ENCODE results near the gene PODN.

The PODN gene

DNA sequence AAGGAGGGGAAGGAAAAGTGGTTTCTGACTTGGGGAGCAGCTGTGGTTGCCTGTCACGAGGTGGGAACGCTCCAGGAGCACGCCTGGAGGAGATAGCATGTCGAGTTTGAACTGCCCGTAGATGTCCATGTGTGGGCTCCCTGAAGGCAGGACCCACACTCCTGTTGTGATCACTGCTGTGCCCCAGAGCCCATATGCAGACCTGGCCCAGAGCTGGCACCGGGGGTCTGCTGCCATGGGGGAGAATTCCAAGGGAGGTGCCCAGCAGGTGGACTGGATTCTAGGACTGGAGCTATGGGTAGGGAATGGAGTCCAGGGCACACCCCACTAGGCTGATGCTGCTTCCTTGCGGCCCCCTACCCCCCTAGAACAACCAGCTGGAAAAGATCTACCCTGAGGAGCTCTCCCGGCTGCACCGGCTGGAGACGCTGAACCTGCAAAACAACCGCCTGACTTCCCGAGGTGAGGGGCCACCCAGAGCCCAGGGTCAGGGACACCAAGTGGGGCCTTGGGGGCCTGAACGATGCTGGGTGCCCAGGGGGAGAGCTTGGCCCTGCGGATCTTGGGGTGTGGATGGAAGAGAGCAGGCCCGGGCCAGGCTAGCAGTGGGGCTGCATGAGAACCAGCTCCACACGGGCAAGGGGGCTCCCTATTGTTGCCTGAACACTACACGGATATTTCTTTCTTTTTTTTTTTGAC, 9.3 kb downstream of the PODN start:
- DNase-seq (ENCODE audit: low spot score), result no peak

DNA sequence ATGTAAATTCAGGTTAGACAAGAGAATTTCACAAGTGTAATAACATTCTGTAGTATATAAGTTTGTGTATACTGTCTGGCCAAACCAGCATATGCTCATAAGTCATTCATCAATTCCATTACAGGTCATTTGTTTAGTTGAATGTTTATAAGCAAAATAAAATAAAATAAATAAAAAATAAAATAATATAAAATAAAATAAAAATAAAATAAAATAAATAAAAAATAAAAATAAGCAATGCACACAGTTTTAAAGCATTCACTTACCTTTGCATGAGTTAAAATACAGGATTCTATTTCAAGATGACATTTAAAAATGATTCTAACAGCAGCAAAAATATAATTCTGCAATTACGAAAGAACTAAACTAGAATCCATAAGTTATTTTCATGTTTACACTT, 9.9 kb downstream of the PODN start:
- Histone ChIP-seq H3K4me1 (ENCODE audit: insufficient read depth, poor library complexity, severe bottlenecking) (no peaks in the 10 kb centered on the region), H3K4me3 (ENCODE audit: severe bottlenecking) (no peak overlapping the region), H3K27ac (ENCODE audit: poor library complexity, severe bottlenecking) (no peak overlapping the region), H3K36me3 (ENCODE audit: low read depth) (no peaks in the 10 kb centered on the region), H3K9me3 (ENCODE audit: severe bottlenecking) (no peaks in the 10 kb centered on the region), H3K27me3 (ENCODE audit: insufficient read depth, poor library complexity, severe bottlenecking) (no peaks in the 10 kb centered on the region)
- DNase-seq (ENCODE audit: low spot score) (no peak), ATAC-seq (ENCODE audit: low read depth) (no peak)
- TF ChIP-seq, protein P1, sequence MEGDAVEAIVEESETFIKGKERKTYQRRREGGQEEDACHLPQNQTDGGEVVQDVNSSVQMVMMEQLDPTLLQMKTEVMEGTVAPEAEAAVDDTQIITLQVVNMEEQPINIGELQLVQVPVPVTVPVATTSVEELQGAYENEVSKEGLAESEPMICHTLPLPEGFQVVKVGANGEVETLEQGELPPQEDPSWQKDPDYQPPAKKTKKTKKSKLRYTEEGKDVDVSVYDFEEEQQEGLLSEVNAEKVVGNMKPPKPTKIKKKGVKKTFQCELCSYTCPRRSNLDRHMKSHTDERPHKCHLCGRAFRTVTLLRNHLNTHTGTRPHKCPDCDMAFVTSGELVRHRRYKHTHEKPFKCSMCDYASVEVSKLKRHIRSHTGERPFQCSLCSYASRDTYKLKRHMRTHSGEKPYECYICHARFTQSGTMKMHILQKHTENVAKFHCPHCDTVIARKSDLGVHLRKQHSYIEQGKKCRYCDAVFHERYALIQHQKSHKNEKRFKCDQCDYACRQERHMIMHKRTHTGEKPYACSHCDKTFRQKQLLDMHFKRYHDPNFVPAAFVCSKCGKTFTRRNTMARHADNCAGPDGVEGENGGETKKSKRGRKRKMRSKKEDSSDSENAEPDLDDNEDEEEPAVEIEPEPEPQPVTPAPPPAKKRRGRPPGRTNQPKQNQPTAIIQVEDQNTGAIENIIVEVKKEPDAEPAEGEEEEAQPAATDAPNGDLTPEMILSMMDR (IDR thresholded peaks at IDR 0.05; ENCODE audit: poor library complexity, severe bottlenecking), result no peak

More for the DNA sequence above, 9.3 kb downstream of the PODN start:
- TF ChIP-seq, protein P1 (IDR thresholded peaks at IDR 0.05; ENCODE audit: poor library complexity, severe bottlenecking), result no peak
- no peak for ATAC-seq (ENCODE audit: low read depth)
- Histone ChIP-seq H3K36me3 (ENCODE audit: low read depth) (no peaks in the 10 kb centered on the region), H3K27ac (ENCODE audit: poor library complexity, severe bottlenecking) (no peak overlapping the region), H3K9me3 (ENCODE audit: severe bottlenecking) (no peaks in the 10 kb centered on the region), H3K4me1 (ENCODE audit: insufficient read depth, poor library complexity, severe bottlenecking) (no peaks in the 10 kb centered on the region), H3K27me3 (ENCODE audit: insufficient read depth, poor library complexity, severe bottlenecking) (no peaks in the 10 kb centered on the region), H3K4me3 (ENCODE audit: severe bottlenecking) (no peak overlapping the region)

DNA sequence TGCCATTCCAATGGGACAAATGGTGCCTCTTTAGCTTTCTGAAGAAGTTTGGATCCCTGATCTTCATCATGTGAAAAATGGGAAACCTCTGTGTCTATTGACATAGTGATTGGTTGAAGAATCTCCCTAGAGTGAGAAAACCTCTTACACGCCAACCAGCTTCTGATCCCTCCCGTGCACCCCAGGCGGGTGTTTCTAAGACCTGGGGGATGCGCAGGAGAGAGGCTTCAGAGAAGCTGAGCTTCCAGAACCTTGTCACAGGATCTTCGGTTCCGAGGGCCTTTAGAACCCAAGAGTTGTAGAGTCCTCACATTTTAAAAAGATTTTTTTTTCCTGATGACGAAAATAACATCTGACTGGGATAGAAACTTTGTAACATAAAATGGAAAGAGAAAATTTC, 11.3 kb downstream of the PODN start:
- Histone ChIP-seq H3K4me3 (ENCODE audit: severe bottlenecking) (no peak overlapping the region), H3K4me1 (ENCODE audit: insufficient read depth, poor library complexity, severe bottlenecking) (no peaks in the 10 kb centered on the region), H3K27me3 (ENCODE audit: insufficient read depth, poor library complexity, severe bottlenecking) (no peaks in the 10 kb centered on the region), H3K9me3 (ENCODE audit: severe bottlenecking) (no peaks in the 10 kb centered on the region), H3K27ac (ENCODE audit: poor library complexity, severe bottlenecking) (no peak overlapping the region), H3K36me3 (ENCODE audit: low read depth) (no peaks in the 10 kb centered on the region)
- DNase-seq (ENCODE audit: low spot score) (no peak), ATAC-seq (ENCODE audit: low read depth) (no peak)
- TF ChIP-seq, protein P1 (IDR thresholded peaks at IDR 0.05; ENCODE audit: poor library complexity, severe bottlenecking), result no peak

DNA sequence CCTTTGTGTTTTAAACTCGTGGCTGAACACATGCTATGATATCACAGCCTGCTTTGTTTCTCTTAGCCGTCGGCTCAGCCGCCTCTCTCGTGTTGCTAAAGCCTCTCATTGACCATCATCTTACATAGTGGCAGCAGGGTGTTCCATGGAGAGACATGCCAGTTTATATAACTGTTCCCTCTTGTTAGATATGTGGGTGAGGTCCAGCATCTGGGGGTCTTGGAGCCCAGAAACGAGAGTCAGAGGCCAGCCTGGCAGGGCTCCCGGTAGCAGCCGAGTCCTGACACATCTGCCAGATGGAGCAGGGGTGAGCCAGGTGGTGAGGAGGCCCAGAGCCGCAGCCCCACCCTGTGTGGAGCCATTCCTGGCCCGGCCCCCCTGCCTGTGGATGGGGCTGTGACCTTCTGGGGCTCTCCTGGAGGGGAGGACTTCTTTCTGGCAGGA, 11.9 kb downstream of the PODN start:
- no peak for DNase-seq (ENCODE audit: low spot score)
- TF ChIP-seq, protein P1 (IDR thresholded peaks at IDR 0.05; ENCODE audit: poor library complexity, severe bottlenecking), result no peak
- H3K27me3 ChIP-seq (ENCODE audit: insufficient read depth, poor library complexity, severe bottlenecking), result no peaks in the 10 kb centered on the region
- no peaks in the 10 kb centered on the region for H3K36me3 ChIP-seq (ENCODE audit: low read depth)
- H3K4me1 ChIP-seq (ENCODE audit: insufficient read depth, poor library complexity, severe bottlenecking), result no peaks in the 10 kb centered on the region
- H3K27ac ChIP-seq (ENCODE audit: poor library complexity, severe bottlenecking), result no peak overlapping the region
- H3K4me3 ChIP-seq (ENCODE audit: severe bottlenecking), result no peak overlapping the region
- no peaks in the 10 kb centered on the region for H3K9me3 ChIP-seq (ENCODE audit: severe bottlenecking)
- ATAC-seq (ENCODE audit: low read depth), result no peak

All from RWPE2 (cell line).